WTC11 (cell line): ENCODE results near the gene DHX30. TPM values are rescaled to one million over a fixed set of nuclear protein-coding genes. Genes with fewer than 3 reads are reported as not detected.
"Not testable (repeated sequence)": the region's sequence is repeated elsewhere in the genome, so short reads cannot be mapped to it uniquely, and the experiment has no call there.

Source experiments
- ATAC-seq: fragments of 200-7000 bp; cut with Tn5 transposase; 2 replicates; pipeline ENCODE4 v1.10.0; 2021; ENCODE audit warnings: mild to moderate bottlenecking, moderate library complexity
- CTCF ChIA-PET: fragments of 300-600 bp; sonication (Branson Sonifier 250); formaldehyde crosslinking; loops from one replicate; lab custom pipeline; 2021; ENCODE audit warnings: antibody characterized with exemption; lab: Charles Lee
- POLR2A ChIA-PET: fragments of 350-600 bp; sonication (Branson Sonifier 250); formaldehyde crosslinking; loops from one replicate; lab custom pipeline; 2021; ENCODE audit warnings: antibody characterized with exemption; lab: Charles Lee
- DNase-seq: peaks from one replicate; pipeline ENCODE4 v3.0.0; 2021; ENCODE audit warnings: low spot score
- H3K27ac Mint-ChIP-seq: 2 replicates; pipeline ENCODE4 v1.8.0; 2021; ENCODE audit warnings: mixed read lengths
- H3K27me3 Mint-ChIP-seq: 2 replicates; pipeline ENCODE4 v1.8.0; 2021; ENCODE audit warnings: low read depth, mild to moderate bottlenecking, moderate library complexity, mixed read lengths
- H3K36me3 Mint-ChIP-seq: 2 replicates; pipeline ENCODE4 v1.8.0; 2021; ENCODE audit warnings: mixed read lengths
- H3K4me1 Mint-ChIP-seq: 2 replicates; pipeline ENCODE4 v1.8.0; 2022; ENCODE audit warnings: mixed read lengths
- H3K4me3 Mint-ChIP-seq: 2 replicates; pipeline ENCODE4 v1.8.0; 2021; ENCODE audit warnings: mild to moderate bottlenecking, moderate library complexity, mixed read lengths
- H3K9me3 Mint-ChIP-seq: 2 replicates; pipeline ENCODE4 v1.8.0; 2021; ENCODE audit warnings: mixed read lengths
- CBFB ChIP-seq: sonication (generic); formaldehyde crosslinking; IDR thresholded peaks from 2 replicates; pipeline ENCODE4 v1.8.1; 2022; ENCODE audit warnings: mild to moderate bottlenecking, low read depth, missing genetic modification reagents
- ESRRA ChIP-seq: sonication (generic); formaldehyde crosslinking; IDR thresholded peaks from 2 replicates; pipeline ENCODE4 v1.8.1; 2022; ENCODE audit warnings: mild to moderate bottlenecking, missing genetic modification reagents, borderline replicate concordance
- FOXK1 ChIP-seq: sonication (generic); formaldehyde crosslinking; IDR thresholded peaks from 2 replicates; pipeline ENCODE4 v1.8.0; 2022; ENCODE audit warnings: mild to moderate bottlenecking, moderate library complexity, missing genetic modification reagents
- GTF2I ChIP-seq: fragments of 250-450 bp; sonication (Bioruptor Pico); conservative IDR thresholded peaks from 2 replicates; pipeline ENCODE4 v1.4.0; 2021; ENCODE audit warnings: mild to moderate bottlenecking
- IRF2 ChIP-seq: sonication (generic); formaldehyde crosslinking; IDR thresholded peaks from 2 replicates; pipeline ENCODE4 v1.8.0; 2022; ENCODE audit warnings: low read depth, missing genetic modification reagents, borderline replicate concordance
- MXD4 ChIP-seq: fragments of 250-450 bp; sonication (Bioruptor Pico); IDR thresholded peaks from 2 replicates; pipeline ENCODE4 v1.8.0; 2021; ENCODE audit warnings: mild to moderate bottlenecking, moderate library complexity, borderline replicate concordance
- NFATC4 ChIP-seq: fragments of 250-450 bp; sonication (Bioruptor Pico); IDR thresholded peaks from 2 replicates; pipeline ENCODE4 v1.9.0; 2021; ENCODE audit warnings: mild to moderate bottlenecking
- NR3C1 ChIP-seq: sonication (generic); formaldehyde crosslinking; conservative IDR thresholded peaks from 2 replicates; pipeline ENCODE4 v1.8.1; 2023; ENCODE audit warnings: low read depth, mild to moderate bottlenecking, missing genetic modification reagents
- OVOL2 ChIP-seq: fragments of 250-450 bp; sonication (Bioruptor Pico); IDR thresholded peaks from 2 replicates; pipeline ENCODE4 v1.9.0; 2021; ENCODE audit warnings: mild to moderate bottlenecking, borderline replicate concordance
- RELA ChIP-seq: sonication (generic); formaldehyde crosslinking; IDR thresholded peaks from 2 replicates; pipeline ENCODE4 v1.8.1; 2022; ENCODE audit warnings: missing genetic modification reagents, mild to moderate bottlenecking, borderline replicate concordance
- SMAD4 ChIP-seq: sonication (generic); formaldehyde crosslinking; IDR thresholded peaks from 2 replicates; pipeline ENCODE4 v1.8.0; 2022; ENCODE audit warnings: mild to moderate bottlenecking, missing genetic modification reagents
- SP1 ChIP-seq: sonication (generic); formaldehyde crosslinking; conservative IDR thresholded peaks from 2 replicates; pipeline ENCODE4 v1.8.1; 2022; ENCODE audit warnings: missing genetic modification reagents
- TCF7 ChIP-seq: sonication (generic); formaldehyde crosslinking; IDR thresholded peaks from 2 replicates; pipeline ENCODE4 v1.8.0; 2022; ENCODE audit warnings: mild to moderate bottlenecking, low read depth, missing genetic modification reagents, moderate library complexity
- ZNF121 ChIP-seq: sonication (generic); formaldehyde crosslinking; IDR thresholded peaks from 2 replicates; pipeline ENCODE4 v1.8.0; 2023; ENCODE audit warnings: missing genetic modification reagents
- ZNF671 ChIP-seq: fragments of 250-450 bp; sonication (Bioruptor Pico); IDR thresholded peaks from 2 replicates; pipeline ENCODE4 v1.8.0; 2021; ENCODE audit warnings: mild to moderate bottlenecking
- total RNA-seq: library from RNA; stranded (reverse); gene quantifications from 3 replicates; pipeline ENCODE4 v1.2.3, GENCODE V29; 2021
- TF ChIP-seq, protein P1 (sequence below): sonication (generic); formaldehyde crosslinking; IDR thresholded peaks from 2 replicates; pipeline ENCODE4 v1.8.0; 2022; ENCODE audit warnings: mild to moderate bottlenecking, missing genetic modification reagents
- TF ChIP-seq, protein P2 (sequence below): sonication (generic); formaldehyde crosslinking; IDR thresholded peaks from 2 replicates; pipeline ENCODE4 v1.8.1; 2022; ENCODE audit warnings: low read depth, missing genetic modification reagents, borderline replicate concordance
- TF ChIP-seq, protein P3 (sequence below): sonication (generic); formaldehyde crosslinking; IDR thresholded peaks from 2 replicates; pipeline ENCODE4 v1.8.0; 2022; ENCODE audit warnings: mild to moderate bottlenecking, missing genetic modification reagents
- TF ChIP-seq, protein P4 (sequence below): fragments of 200-600 bp; IDR thresholded peaks from 2 replicates; pipeline ENCODE4 v1.8.0; 2022; ENCODE audit warnings: antibody characterized with exemption
- TF ChIP-seq, protein P5 (sequence below): sonication (generic); formaldehyde crosslinking; IDR thresholded peaks from 2 replicates; pipeline ENCODE4 v1.8.0; 2022; ENCODE audit warnings: missing genetic modification reagents

Gene DHX30
- total RNA-seq, 1 experiment from 2014 or later = 98.1 TPM

DNA sequence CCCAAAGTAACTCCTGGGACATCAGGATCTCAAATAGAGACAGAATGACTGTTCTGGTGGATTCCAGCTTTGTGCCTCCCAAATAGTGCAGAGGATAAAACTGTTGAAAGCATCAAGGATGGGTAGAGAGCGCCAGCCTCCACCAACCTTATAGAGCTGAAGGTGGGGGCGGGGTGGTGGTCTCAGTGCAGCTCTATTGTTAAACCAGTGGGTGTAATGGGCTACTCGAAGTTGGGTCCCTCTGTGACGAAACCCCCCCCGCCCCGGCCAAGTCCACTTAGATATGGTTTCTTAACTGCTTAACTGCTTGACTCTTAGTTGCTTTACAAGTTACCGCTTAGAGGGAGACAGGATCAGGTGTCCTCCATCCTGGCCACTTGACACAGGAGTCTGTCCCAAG is 22.7 kb downstream of the DHX30 start:
- ChIA-PET CTCF (interaction anchor here (0.6 to 4.1 kb wide), 28 partner anchors 10 to 607 kb away, joined by 3 to 66 read pairs (median 4); partner anchors contain the start of genes CDC25A and DHX30), POLR2A (interaction anchor here (0.6 to 3.2 kb wide), 6 partner anchors 10 to 917 kb away, joined by 3 to 15 read pairs (median 4); partner anchors contain the start of gene CDC25A)
- H3K4me1 Mint-ChIP-seq = peaks cover 11% of the 10 kb centered on the region
- ATAC-seq = no peak
- no peak for TF ChIP-seq CBFB (CRISPR knock-in tag)
- no peak for TF ChIP-seq OVOL2 (CRISPR knock-in tag)
- no peak for TF ChIP-seq NFATC4 (CRISPR knock-in tag)
- no peak for TF ChIP-seq SMAD4 (CRISPR knock-in tag)
- TF ChIP-seq, protein P1, sequence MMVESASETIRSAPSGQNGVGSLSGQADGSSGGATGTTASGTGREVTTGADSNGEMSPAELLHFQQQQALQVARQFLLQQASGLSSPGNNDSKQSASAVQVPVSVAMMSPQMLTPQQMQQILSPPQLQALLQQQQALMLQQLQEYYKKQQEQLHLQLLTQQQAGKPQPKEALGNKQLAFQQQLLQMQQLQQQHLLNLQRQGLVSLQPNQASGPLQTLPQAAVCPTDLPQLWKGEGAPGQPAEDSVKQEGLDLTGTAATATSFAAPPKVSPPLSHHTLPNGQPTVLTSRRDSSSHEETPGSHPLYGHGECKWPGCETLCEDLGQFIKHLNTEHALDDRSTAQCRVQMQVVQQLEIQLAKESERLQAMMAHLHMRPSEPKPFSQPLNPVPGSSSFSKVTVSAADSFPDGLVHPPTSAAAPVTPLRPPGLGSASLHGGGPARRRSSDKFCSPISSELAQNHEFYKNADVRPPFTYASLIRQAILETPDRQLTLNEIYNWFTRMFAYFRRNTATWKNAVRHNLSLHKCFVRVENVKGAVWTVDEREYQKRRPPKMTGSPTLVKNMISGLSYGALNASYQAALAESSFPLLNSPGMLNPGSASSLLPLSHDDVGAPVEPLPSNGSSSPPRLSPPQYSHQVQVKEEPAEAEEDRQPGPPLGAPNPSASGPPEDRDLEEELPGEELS = no peak
- TF ChIP-seq SP1 (CRISPR knock-in tag) = no peak
- TF ChIP-seq, protein P2, sequence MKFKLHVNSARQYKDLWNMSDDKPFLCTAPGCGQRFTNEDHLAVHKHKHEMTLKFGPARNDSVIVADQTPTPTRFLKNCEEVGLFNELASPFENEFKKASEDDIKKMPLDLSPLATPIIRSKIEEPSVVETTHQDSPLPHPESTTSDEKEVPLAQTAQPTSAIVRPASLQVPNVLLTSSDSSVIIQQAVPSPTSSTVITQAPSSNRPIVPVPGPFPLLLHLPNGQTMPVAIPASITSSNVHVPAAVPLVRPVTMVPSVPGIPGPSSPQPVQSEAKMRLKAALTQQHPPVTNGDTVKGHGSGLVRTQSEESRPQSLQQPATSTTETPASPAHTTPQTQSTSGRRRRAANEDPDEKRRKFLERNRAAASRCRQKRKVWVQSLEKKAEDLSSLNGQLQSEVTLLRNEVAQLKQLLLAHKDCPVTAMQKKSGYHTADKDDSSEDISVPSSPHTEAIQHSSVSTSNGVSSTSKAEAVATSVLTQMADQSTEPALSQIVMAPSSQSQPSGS (CRISPR knock-in tag) = no peak
- TF ChIP-seq ESRRA = no peak
- TF ChIP-seq ZNF121 (CRISPR knock-in tag) = no peak
- TF ChIP-seq, protein P3, sequence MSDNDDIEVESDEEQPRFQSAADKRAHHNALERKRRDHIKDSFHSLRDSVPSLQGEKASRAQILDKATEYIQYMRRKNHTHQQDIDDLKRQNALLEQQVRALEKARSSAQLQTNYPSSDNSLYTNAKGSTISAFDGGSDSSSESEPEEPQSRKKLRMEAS (CRISPR knock-in tag) = no peak
- no peak for TF ChIP-seq MXD4 (CRISPR knock-in tag)
- no peaks in the 10 kb centered on the region for H3K9me3 Mint-ChIP-seq
- peak overlapping the region; percentile 91 for H3K27ac Mint-ChIP-seq
- peaks cover 41% of the 10 kb centered on the region for H3K36me3 Mint-ChIP-seq
- DNase-seq = no peak
- no peaks in the 10 kb centered on the region for H3K27me3 Mint-ChIP-seq
- peak overlapping the region; percentile 94 for H3K4me3 Mint-ChIP-seq

DNA sequence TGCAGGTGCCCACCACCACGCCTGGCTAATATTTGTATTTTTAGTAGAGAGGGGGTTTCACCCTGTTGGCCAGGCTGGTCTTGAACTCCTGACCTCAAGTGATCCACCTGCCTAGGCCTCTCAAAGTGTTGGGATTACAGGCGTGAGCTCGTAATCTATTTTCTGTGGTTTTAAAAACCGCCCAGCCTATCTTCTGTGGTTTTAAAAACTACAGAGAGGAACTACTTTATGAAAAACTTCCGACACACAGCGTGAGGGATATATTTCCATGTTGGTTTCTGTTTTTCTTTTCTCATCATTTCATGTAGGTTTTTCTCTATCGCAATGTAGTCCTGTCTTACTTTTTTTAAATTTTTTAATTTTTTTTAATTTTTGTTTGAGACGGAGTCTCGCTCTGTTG is 26.5 kb downstream of the DHX30 start:
- H3K4me3 Mint-ChIP-seq, H3K27me3 Mint-ChIP-seq, H3K27ac Mint-ChIP-seq, DNase-seq, POLR2A ChIA-PET, H3K9me3 Mint-ChIP-seq, ATAC-seq, H3K4me1 Mint-ChIP-seq: not testable (repeated sequence)
- CTCF ChIA-PET = interaction anchor here (0.6 kb wide), 1 partner anchor 295 kb away, joined by 4 read pairs; no protein-coding TSS in a partner anchor
- H3K36me3 Mint-ChIP-seq = peaks cover 64% of the 10 kb centered on the region

DNA sequence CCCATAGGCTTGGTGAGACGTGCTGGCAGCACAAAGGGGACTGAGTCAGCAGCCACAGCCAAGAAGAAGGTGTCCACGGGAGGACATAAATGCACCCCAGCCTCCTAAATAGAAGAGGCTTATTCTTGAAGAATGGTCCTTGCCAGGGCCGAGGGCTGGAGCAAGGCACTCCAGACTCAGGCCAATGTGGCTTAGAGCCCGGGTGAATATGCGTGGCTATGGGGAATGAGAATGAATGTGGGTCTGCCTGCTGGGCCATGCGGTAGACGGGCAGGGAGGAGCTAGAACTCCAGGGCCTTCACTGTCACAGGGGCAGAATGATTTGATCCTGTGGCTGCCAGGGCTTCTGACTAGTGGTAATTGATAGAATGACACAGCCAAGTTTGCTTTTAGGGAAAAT is 34.0 kb downstream of the DHX30 start:
- H3K27me3 Mint-ChIP-seq = no peaks in the 10 kb centered on the region
- peak overlapping the region; percentile 67 for H3K27ac Mint-ChIP-seq
- peaks cover 27% of the 10 kb centered on the region for H3K4me1 Mint-ChIP-seq
- H3K9me3 Mint-ChIP-seq = no peaks in the 10 kb centered on the region
- peaks cover 67% of the 10 kb centered on the region for H3K36me3 Mint-ChIP-seq
- no peak for TF ChIP-seq FOXK1 (CRISPR knock-in tag)
- TF ChIP-seq GTF2I (CRISPR knock-in tag) = no peak
- H3K4me3 Mint-ChIP-seq = no peak overlapping the region
- no peak for DNase-seq
- ATAC-seq = peak; percentile 20
- POLR2A ChIA-PET = interaction anchor here (0.6 to 2.6 kb wide), 3 partner anchors 12 to 315 kb away, joined by 3 to 15 read pairs (median 4); no protein-coding TSS in a partner anchor
- CTCF ChIA-PET = interaction anchor here (0.6 to 8.9 kb wide), 52 partner anchors 10 to 416 kb away, joined by 3 to 145 read pairs (median 5); partner anchors contain the start of genes DHX30 and ZNF589

DNA sequence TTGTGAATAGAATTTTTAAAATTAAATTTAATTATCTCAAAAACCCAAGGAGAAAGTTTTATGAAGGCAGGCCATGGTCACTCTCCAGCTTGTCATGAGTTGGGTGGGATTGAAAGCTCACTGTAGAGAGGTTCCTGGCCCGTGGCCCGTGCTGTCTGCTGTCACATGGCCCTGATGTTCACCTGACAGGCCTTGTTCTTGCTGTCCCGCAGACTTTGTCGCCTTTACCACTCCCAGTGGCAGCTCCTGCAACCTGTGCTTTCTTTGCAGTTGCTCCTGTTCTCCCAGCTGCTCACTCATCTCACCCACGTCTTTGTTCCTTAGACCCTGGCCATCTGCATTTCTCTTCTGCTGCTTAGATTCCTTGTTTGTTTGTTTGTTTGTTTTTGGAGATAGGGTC is 35.6 kb downstream of the DHX30 start:
- ATAC-seq = no peak
- no peak for DNase-seq
- peaks cover 72% of the 10 kb centered on the region for H3K36me3 Mint-ChIP-seq
- peaks cover 38% of the 10 kb centered on the region for H3K4me1 Mint-ChIP-seq
- CTCF ChIA-PET = interaction anchor here (0.5 to 8.9 kb wide), 9 partner anchors 13 to 314 kb away, joined by 3 to 145 read pairs (median 8); no protein-coding TSS in a partner anchor
- no peak overlapping the region for H3K27ac Mint-ChIP-seq
- H3K4me3 Mint-ChIP-seq = no peak overlapping the region
- POLR2A ChIA-PET = interaction anchor here (2.6 kb wide), 1 partner anchor 13 kb away, joined by 15 read pairs; no protein-coding TSS in a partner anchor
- H3K9me3 Mint-ChIP-seq = no peaks in the 10 kb centered on the region
- H3K27me3 Mint-ChIP-seq = no peaks in the 10 kb centered on the region
- TF ChIP-seq ZNF121 (CRISPR knock-in tag) (no peak), RELA (CRISPR knock-in tag) (no peak), NFATC4 (CRISPR knock-in tag) (no peak), ZNF671 (CRISPR knock-in tag) (no peak), OVOL2 (CRISPR knock-in tag) (no peak), TCF7 (CRISPR knock-in tag) (no peak), NR3C1 (CRISPR knock-in tag) (no peak), IRF2 (no peak)
- TF ChIP-seq, protein P4, sequence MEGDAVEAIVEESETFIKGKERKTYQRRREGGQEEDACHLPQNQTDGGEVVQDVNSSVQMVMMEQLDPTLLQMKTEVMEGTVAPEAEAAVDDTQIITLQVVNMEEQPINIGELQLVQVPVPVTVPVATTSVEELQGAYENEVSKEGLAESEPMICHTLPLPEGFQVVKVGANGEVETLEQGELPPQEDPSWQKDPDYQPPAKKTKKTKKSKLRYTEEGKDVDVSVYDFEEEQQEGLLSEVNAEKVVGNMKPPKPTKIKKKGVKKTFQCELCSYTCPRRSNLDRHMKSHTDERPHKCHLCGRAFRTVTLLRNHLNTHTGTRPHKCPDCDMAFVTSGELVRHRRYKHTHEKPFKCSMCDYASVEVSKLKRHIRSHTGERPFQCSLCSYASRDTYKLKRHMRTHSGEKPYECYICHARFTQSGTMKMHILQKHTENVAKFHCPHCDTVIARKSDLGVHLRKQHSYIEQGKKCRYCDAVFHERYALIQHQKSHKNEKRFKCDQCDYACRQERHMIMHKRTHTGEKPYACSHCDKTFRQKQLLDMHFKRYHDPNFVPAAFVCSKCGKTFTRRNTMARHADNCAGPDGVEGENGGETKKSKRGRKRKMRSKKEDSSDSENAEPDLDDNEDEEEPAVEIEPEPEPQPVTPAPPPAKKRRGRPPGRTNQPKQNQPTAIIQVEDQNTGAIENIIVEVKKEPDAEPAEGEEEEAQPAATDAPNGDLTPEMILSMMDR = no peak
- TF ChIP-seq, protein P5, sequence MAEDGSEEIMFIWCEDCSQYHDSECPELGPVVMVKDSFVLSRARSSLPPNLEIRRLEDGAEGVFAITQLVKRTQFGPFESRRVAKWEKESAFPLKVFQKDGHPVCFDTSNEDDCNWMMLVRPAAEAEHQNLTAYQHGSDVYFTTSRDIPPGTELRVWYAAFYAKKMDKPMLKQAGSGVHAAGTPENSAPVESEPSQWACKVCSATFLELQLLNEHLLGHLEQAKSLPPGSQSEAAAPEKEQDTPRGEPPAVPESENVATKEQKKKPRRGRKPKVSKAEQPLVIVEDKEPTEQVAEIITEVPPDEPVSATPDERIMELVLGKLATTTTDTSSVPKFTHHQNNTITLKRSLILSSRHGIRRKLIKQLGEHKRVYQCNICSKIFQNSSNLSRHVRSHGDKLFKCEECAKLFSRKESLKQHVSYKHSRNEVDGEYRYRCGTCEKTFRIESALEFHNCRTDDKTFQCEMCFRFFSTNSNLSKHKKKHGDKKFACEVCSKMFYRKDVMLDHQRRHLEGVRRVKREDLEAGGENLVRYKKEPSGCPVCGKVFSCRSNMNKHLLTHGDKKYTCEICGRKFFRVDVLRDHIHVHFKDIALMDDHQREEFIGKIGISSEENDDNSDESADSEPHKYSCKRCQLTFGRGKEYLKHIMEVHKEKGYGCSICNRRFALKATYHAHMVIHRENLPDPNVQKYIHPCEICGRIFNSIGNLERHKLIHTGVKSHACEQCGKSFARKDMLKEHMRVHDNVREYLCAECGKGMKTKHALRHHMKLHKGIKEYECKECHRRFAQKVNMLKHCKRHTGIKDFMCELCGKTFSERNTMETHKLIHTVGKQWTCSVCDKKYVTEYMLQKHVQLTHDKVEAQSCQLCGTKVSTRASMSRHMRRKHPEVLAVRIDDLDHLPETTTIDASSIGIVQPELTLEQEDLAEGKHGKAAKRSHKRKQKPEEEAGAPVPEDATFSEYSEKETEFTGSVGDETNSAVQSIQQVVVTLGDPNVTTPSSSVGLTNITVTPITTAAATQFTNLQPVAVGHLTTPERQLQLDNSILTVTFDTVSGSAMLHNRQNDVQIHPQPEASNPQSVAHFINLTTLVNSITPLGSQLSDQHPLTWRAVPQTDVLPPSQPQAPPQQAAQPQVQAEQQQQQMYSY (CRISPR knock-in tag) = no peak
